Activated T-cell treated with anti-CD3 and anti-CD28 coated beads, Interleukin-2, amount 50 U/mL, for 1 hour (primary cell): ENCODE results near the gene EGFR.
"Not testable (repeated sequence)": the region's sequence is repeated elsewhere in the genome, so short reads cannot be mapped to it uniquely, and the experiment has no call there.

Experiments
- DNase-seq: peaks from one replicate; pipeline ENCODE4 v3.0.0-alpha.2; 2020

Gene EGFR

DNA sequence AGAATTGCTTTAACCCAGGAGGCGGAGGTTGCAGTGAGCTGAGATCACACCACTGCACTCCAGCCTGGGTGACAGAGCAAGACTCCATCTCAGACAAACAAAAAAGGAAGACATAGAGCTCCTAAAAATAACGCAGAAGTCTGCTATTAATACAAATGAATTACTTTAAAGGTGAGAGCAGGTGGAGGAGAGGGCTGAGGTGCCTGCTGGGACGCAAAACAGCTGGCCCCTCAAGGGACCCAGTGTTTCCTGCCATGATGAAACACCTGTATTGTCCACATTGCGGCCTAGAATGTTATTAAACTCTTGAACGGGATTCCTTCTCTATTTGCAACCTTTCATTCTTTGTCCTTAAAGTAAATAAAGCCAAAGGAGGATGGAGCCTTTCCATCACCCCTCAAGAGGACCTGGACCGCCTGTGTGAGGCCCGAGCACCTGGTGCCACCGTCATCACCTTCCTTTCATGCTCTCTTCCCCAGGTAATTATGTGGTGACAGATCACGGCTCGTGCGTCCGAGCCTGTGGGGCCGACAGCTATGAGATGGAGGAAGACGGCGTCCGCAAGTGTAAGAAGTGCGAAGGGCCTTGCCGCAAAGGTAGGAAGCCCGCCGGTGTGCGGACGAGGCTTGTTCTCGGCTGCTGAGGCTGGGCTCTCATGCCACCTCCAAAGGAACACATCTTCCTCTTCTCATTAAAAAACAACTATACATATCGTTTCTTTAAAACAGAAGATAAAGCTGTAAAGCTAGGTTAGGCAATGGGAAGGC, 136.7 kb downstream of the EGFR start:
- no peak for DNase-seq

DNA sequence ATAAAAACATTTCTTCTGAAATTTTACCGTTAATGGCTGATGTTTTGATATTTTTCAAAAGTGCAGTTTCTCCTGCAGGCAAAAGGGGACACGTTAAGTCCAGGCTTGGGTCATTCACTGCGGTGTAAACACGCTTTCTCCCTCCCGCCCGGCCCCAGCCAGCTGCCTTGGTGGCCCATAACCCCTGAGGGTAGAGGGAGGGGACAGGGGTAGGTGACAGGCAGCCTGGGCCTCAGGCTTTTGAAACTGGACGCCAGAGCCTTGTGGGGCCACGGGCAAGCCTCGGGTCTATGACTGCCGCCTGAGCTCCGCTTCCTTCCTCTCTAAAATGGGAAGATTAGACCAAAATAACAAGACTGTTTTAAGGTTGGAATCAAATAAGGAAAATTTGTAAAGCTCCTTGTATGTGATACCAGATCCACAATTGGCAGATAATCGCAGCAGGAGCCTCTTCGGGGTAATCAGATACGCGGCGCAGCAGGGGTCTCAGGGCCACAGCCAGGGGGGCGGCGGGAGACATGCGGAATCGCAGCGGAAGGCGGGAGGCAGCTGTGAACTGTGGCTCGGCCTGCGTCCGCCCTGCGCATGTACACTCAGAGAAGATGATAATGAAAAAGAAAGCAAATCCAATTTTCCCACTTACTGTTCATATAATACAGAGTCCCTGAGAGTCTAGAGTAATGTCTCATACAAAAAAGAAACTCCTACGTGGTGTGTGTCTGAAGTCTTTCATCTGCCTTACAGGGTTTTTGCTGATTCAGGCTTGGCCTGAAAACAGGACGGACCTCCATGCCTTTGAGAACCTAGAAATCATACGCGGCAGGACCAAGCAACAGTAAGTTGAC, 138.3 kb downstream of the EGFR start:
- no peak for DNase-seq

DNA sequence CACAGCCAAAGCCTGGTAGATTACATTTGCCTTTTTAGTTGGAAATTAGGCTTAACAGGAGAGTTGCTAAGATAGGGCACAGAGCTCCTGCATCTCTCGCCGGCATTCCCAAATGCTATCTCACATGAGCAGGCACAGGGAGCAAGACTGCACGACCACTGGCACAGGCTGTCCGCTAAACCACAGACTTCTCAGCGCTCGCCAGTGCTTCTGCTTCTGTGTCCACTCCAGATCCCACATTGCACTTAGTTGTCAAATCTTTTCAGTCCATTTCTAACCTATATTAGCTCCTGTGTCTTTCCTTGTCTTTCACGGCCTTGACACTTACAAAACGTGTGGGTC, 138.9 kb downstream of the EGFR start:
- DNase-seq: no peak

GRCh38 chr7:55158541-55159382, 139.9 kb downstream of the EGFR start:
- DNase-seq: no peak

- DNase-seq: no peak
Observed at GRCh38 chr7:55160539-55160938, 141.7 kb downstream of the EGFR start.

GRCh38 chr7:55161154-55161687, 142.4 kb downstream of the EGFR start:
- DNase-seq: no peak

GRCh38 chr7:55162476-55162875, 143.7 kb downstream of the EGFR start:
- no peak for DNase-seq

DNA sequence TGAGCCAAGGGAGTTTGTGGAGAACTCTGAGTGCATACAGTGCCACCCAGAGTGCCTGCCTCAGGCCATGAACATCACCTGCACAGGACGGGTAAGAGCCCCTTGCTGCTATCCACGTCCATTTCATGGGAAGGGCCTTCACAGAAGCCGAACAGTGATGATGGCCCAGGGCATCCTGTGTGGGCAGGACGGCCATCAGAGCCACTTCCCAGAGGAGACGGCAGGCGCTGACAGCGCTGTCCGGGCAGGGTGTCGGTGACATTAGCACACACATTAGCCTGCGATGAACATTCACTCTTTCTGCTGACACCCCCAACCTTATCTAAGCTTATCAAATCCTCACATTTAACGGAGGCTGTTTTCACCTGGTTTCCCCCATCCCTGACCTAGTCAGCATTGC, 144.9 kb downstream of the EGFR start:
- DNase-seq: no peak

- DNase-seq: no peak
Observed at GRCh38 chr7:55164527-55164926, 145.7 kb downstream of the EGFR start.

DNA sequence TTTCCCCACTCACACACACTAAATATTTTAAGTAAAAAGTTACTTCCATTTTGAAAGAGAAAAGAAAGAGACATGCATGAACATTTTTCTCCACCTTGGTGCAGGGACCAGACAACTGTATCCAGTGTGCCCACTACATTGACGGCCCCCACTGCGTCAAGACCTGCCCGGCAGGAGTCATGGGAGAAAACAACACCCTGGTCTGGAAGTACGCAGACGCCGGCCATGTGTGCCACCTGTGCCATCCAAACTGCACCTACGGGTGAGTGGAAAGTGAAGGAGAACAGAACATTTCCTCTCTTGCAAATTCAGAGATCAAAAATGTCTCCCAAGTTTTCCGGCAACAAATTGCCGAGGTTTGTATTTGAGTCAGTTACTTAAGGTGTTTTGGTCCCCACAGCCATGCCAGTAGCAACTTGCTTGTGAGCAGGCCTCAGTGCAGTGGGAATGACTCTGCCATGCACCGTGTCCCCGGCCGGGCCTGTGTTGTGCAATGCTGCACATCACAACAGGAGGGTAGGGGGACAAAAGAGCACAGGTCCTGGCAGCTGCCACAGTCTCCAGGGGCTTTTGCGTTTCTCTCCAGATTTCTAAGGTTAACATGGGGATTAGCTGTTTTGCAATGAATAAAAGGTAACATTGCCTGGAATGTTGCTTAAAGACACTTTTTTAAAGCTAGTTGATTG, 146.5 kb downstream of the EGFR start:
- DNase-seq: no peak

DNA sequence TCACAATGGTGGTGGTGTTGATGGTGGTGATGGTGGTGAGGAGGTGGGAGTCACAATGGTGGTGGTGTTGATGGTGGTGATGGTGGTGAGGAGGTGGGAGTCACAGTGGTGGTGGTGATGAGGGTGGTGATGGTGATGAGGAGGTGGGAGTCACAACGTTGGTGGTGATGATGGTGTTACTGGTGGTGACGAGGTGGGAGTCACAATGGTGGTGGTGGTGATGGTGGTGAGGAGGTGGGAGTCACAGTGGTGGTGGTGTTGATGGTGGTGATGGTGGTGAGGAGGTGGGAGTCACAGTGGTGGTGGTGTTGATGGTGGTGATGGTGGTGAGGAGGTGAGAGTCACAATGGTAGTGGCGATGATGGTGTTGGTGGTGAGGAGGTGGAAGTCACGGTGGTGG, 148.5 kb downstream of the EGFR start:
- not testable (repeated sequence) for DNase-seq

DNA sequence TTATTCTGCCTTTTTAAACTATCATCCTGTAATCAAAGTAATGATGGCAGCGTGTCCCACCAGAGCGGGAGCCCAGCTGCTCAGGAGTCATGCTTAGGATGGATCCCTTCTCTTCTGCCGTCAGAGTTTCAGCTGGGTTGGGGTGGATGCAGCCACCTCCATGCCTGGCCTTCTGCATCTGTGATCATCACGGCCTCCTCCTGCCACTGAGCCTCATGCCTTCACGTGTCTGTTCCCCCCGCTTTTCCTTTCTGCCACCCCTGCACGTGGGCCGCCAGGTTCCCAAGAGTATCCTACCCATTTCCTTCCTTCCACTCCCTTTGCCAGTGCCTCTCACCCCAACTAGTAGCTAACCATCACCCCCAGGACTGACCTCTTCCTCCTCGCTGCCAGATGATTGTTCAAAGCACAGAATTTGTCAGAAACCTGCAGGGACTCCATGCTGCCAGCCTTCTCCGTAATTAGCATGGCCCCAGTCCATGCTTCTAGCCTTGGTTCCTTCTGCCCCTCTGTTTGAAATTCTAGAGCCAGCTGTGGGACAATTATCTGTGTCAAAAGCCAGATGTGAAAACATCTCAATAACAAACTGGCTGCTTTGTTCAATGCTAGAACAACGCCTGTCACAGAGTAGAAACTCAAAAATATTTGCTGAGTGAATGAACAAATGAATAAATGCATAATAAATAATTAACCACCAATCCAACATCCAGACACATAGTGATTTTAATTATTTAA, 151.7 kb downstream of the EGFR start:
- DNase-seq: no peak

DNA sequence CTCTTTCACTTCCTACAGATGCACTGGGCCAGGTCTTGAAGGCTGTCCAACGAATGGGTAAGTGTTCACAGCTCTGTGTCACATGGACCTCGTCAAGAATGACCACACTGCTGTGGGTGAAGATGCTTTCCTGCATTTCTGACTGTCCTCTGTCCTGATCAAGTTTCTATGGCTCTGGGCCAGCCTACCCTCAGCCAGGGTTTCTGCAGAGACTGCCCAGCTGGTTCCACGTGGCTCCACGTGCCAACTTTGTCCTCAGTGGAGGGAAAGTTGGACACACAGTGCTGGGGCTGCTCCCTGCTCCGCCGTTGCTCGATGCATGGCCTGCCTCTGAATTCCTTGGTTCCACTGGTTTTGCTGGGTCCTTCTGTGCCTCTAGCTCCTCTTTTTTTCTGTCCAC, 152.3 kb downstream of the EGFR start:
- no peak for DNase-seq

GRCh38 chr7:55172161-55172560, 153.3 kb downstream of the EGFR start:
- DNase-seq: no peak

DNA sequence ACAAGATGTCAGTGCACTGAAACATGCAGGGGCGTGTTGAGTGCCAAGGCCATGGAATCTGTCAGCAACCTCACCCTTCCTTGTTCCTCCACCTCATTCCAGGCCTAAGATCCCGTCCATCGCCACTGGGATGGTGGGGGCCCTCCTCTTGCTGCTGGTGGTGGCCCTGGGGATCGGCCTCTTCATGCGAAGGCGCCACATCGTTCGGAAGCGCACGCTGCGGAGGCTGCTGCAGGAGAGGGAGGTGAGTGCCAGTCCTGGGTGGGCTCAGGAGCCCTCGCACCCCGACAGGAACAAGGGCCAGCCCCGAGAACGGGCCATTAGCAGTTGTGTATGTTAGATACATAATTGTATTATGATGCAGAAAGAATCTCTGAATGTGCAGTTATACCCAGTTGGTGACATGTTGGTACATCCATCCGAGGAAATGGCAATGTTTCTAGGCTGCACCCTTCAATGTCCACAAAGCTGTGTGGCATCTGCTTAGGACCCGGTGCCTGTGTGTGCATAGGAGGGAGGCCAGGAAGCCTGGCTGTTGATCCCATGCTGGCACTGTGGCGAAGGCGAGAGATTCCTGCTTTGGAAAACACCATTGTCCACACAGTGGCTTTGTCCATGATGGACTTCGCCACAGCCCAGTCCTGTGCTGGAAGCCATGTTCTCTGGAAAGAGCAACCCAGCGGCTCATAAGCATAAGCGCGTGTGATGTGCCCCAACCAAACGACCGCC, 154.2 kb downstream of the EGFR start:
- no peak for DNase-seq

DNA sequence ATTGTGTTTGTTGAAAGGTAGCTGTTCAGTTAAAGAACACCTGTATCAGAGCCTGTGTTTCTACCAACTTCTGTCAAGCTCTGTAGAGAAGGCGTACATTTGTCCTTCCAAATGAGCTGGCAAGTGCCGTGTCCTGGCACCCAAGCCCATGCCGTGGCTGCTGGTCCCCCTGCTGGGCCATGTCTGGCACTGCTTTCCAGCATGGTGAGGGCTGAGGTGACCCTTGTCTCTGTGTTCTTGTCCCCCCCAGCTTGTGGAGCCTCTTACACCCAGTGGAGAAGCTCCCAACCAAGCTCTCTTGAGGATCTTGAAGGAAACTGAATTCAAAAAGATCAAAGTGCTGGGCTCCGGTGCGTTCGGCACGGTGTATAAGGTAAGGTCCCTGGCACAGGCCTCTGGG, 154.9 kb downstream of the EGFR start:
- DNase-seq: no peak

GRCh38 chr7:55174456-55174855, 155.6 kb downstream of the EGFR start:
- no peak for DNase-seq

- no peak for DNase-seq
Observed at GRCh38 chr7:55174856-55175255, 156.0 kb downstream of the EGFR start.

DNA sequence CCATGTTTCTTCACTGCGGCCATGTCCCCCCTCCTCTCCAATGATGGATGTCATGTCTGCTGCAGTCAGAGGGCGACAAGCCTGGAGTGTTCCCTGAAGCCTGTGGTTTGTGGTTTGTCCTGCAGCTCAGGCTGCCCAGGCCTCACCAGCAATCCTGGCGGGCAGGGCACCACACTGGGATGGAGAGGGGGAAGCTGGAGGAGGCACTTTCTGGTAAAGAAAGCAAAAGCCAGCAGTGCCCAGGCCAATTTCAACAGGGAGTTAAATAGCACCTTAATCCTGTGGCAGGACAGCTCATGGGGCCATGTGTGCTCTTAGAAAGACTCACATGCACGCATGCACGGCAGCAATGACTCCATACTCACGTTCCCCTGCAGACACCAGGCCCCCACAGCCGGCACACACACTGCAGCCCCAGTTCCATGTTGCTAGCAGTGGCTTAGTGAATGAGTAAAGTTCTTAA, 158.3 kb downstream of the EGFR start:
- DNase-seq: no peak

DNA sequence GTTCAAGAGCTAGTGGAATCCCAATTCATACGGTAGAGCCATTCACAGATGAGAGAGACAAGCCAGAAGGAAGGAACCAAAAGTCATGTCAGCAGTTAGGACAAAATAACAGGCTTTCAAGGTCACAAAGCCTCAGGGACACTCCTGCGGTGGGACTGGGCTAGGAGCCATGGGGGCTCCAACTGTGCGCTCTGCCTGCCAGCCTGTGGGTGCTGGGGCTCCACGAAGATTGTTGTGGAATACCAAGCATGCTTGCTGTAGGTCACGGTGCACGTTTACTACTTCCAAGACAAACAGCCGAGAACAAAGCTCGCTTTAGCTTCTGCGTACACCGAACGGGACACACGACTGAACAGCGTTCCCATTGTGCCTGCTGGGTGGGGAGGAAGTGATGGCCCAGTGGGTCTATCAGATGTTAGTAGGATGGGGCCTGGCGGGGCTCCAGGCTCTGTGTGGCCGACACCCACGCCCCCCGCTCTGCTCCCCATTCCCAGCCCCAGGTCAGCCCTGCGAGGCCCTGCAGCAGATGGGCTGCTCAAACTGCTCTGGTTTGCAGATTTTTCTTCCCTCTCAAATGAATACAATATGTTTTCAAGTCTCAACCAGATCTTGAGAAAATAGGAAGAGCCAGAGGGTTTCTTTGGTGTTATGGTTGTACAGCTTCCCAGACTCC, 158.9 kb downstream of the EGFR start:
- no peak for DNase-seq
